GM20431 (cell line): ENCODE measurements around the gene SLC3A2.
"Not testable (repeated sequence)": the region's sequence is repeated elsewhere in the genome, so short reads cannot be mapped to it uniquely, and the experiment has no call there.

Source experiments
- in situ Hi-C: fragments of 300-500 bp; cut with MseI, MboI; formaldehyde crosslinking; loops from one replicate; pipeline ENCODE4 v1.15.0; 2020; ENCODE audit warnings: low sequenced_read_pairs; ENCODE audit not compliant: unreplicated experiment

The SLC3A2 gene

GRCh38 chr11:62851807-62852522 lies 28.7 kb upstream of the SLC3A2 start:
- in situ Hi-C loops = no loop called here

GRCh38 chr11:62852523-62853188 lies 28.0 kb upstream of the SLC3A2 start:
- in situ Hi-C loops = no loop called here

- in situ Hi-C loops = no loop called here
Measured at GRCh38 chr11:62853279-62853965, 27.3 kb upstream of the SLC3A2 start.

- in situ Hi-C loops = no loop called here
Measured at GRCh38 chr11:62854013-62854824, 26.5 kb upstream of the SLC3A2 start.

- in situ Hi-C loops = no loop called here
Measured at GRCh38 chr11:62854825-62855570, 25.7 kb upstream of the SLC3A2 start.

GRCh38 chr11:62855571-62856332 lies 24.9 kb upstream of the SLC3A2 start:
- in situ Hi-C loops = no loop called here

GRCh38 chr11:62856333-62856895 lies 24.3 kb upstream of the SLC3A2 start:
- in situ Hi-C loops = no loop called here

- in situ Hi-C loops = no loop called here
Measured at GRCh38 chr11:62857541-62857982, 23.1 kb upstream of the SLC3A2 start.

GRCh38 chr11:62858201-62858600 lies 22.5 kb upstream of the SLC3A2 start:
- in situ Hi-C loops = no loop called here

- in situ Hi-C loops = not testable (repeated sequence)
Measured at GRCh38 chr11:62859281-62859703, 21.4 kb upstream of the SLC3A2 start.

GRCh38 chr11:62860835-62861563 lies 19.7 kb upstream of the SLC3A2 start:
- in situ Hi-C loops = loop anchor here (10.0 kb wide), 1 partner anchor 76 kb away; the partner anchor contains the start of gene TMEM179B

GRCh38 chr11:62861564-62862192 lies 19.0 kb upstream of the SLC3A2 start:
- in situ Hi-C loops = loop anchor here (10.0 kb wide), 1 partner anchor 77 kb away; the partner anchor contains the start of gene TMEM179B

GRCh38 chr11:62863687-62864335 lies 16.9 kb upstream of the SLC3A2 start:
- in situ Hi-C loops = loop anchor here (10.0 kb wide), 1 partner anchor 79 kb away; the partner anchor contains the start of gene TMEM179B

- in situ Hi-C loops = loop anchor here (10.0 kb wide), 1 partner anchor 81 kb away; the partner anchor contains the start of gene TMEM179B
Measured at GRCh38 chr11:62865635-62866034, 15.1 kb upstream of the SLC3A2 start.

- in situ Hi-C loops = no loop called here
Measured at GRCh38 chr11:62874851-62875250, 5.8 kb upstream of the SLC3A2 start.

GRCh38 chr11:62875698-62876478 lies 4.8 kb upstream of the SLC3A2 start:
- in situ Hi-C loops = no loop called here
